GM23248 (cell line): ENCODE measurements around the gene SYT2. TPM values are rescaled to one million over a fixed set of nuclear protein-coding genes. Genes with fewer than 3 reads are reported as not detected.

Experiments used
- DNase-seq: peaks from one replicate; pipeline ENCODE4 v3.0.0-alpha.2; 2015
- H2AFZ ChIP-seq: fragments of 200-600 bp; sonication (generic); 2 replicates; pipeline ENCODE4 v1.6.1; 2016; ENCODE audit warnings: antibody characterized with exemption
- H3F3A ChIP-seq: fragments of 200-600 bp; sonication (generic); 2 replicates; pipeline ENCODE4 v1.6.1; 2016; ENCODE audit warnings: mild to moderate bottlenecking, antibody characterized with exemption, mixed run types; ENCODE audit not compliant: insufficient read depth
- H3K27ac ChIP-seq: fragments of 200-600 bp; sonication (generic); 2 replicates; pipeline ENCODE4 v1.5.1; 2016; ENCODE audit warnings: mild to moderate bottlenecking
- H3K27me3 ChIP-seq: fragments of 200-600 bp; sonication (generic); replicated peaks from 2 replicates; pipeline ENCODE4 v1.6.1; 2016; ENCODE audit warnings: mild to moderate bottlenecking; ENCODE audit not compliant: insufficient read depth
- H3K36me3 ChIP-seq: fragments of 200-600 bp; sonication (generic); 2 replicates; pipeline ENCODE4 v1.6.1; 2016; ENCODE audit warnings: low read depth, mild to moderate bottlenecking
- H3K4me1 ChIP-seq: fragments of 200-600 bp; sonication (generic); 2 replicates; pipeline ENCODE4 v1.6.1; 2016; ENCODE audit warnings: mild to moderate bottlenecking; ENCODE audit not compliant: insufficient read depth
- H3K4me2 ChIP-seq: fragments of 200-600 bp; sonication (generic); one replicate; pipeline ENCODE4 v1.6.1; 2016; ENCODE audit warnings: mild to moderate bottlenecking; ENCODE audit not compliant: unreplicated experiment
- H3K4me3 ChIP-seq: fragments of 200-600 bp; sonication (generic); 2 replicates; pipeline ENCODE4 v1.5.1; 2016; ENCODE audit warnings: mild to moderate bottlenecking
- H3K79me2 ChIP-seq: fragments of 200-600 bp; sonication (generic); 2 replicates; pipeline ENCODE4 v1.6.1; 2016; ENCODE audit warnings: mild to moderate bottlenecking; ENCODE audit not compliant: insufficient read depth
- H3K9ac ChIP-seq: fragments of 200-600 bp; sonication (generic); 2 replicates; pipeline ENCODE4 v1.6.1; 2016; ENCODE audit warnings: mild to moderate bottlenecking
- H3K9me2 ChIP-seq: fragments of 200-600 bp; sonication (generic); 2 replicates; pipeline ENCODE4 v1.6.1; 2016; ENCODE audit warnings: mixed run types, mild to moderate bottlenecking, moderate library complexity; ENCODE audit not compliant: insufficient read depth
- H3K9me3 ChIP-seq: fragments of 200-600 bp; sonication (generic); one replicate; pipeline ENCODE4 v1.6.1; 2017; ENCODE audit warnings: low read depth
- H4K20me1 ChIP-seq: fragments of 200-600 bp; sonication (generic); 2 replicates; pipeline ENCODE4 v1.6.0; 2016; ENCODE audit not compliant: insufficient read depth
- EZH2 ChIP-seq: fragments of 200-600 bp; sonication (generic); IDR thresholded peaks from 2 replicates; pipeline ENCODE4 v1.6.1; 2018; ENCODE audit warnings: antibody characterized with exemption, mild to moderate bottlenecking; ENCODE audit not compliant: insufficient read depth, poor library complexity, severe bottlenecking
- EZH2phosphoT487 ChIP-seq: fragments of 200-600 bp; sonication (generic); IDR thresholded peaks from 2 replicates; pipeline ENCODE4 v1.6.1; 2018; ENCODE audit warnings: antibody characterized with exemption, moderate library complexity, mild to moderate bottlenecking, low read depth; ENCODE audit not compliant: insufficient read depth
- WGBS, 2 experiments: methylation state at CpG; one replicate each; pipeline ENCODE4 v1.1.6; 2015 to 2017; ENCODE audit warnings: low lambda C conversion rate in 2 of 2, low coverage in 1 of 2; ENCODE audit errors: missing lambda C conversion rate in 2 of 2; 5-methylcytosine and 5-hydroxymethylcytosine counted together
- in situ Hi-C: fragments of 300-500 bp; cut with MboI; formaldehyde crosslinking; loops from 2 replicates; pipeline ENCODE4 v1.15.0; 2020
- polyA plus RNA-seq: library from polyadenylated mRNA; unstranded; fragments of >200 nt; fragmentation: Nextera tagmentation; extraction: Ambion mirVana; gene quantifications from 2 replicates; pipeline ENCODE4 v1.2.1, GENCODE V29; 2016
- total RNA-seq: library from RNA; depleted of rRNA; stranded (reverse); fragments of >200 nt; shearing (Covaris generic); gene quantifications from 2 replicates; pipeline ENCODE4 v1.2.3, GENCODE V29; 2014

Gene SYT2
- total and polyA plus RNA-seq, 2 experiments from 2014 or later = 0.05 TPM; not detected in 1

DNA sequence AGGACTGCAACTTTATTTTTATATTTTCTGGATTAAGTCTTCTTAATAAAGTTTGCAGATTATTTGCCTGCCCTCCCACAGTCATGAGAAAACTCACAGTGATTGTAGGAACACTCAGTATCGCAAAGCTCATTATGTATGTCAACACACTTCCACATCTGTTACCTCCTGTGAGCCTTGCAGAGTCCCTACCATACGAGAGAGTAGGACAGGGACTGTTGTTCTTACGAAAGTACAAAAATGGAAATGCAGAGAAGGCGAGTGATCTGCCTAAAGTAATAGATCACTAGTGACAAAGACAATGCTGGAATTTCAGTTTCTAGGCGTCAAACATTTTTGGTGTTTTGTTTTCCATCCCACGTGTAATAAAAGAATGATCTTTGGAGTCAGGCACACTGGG lies 131.7 kb downstream of the SYT2 start:
- H3K36me3 ChIP-seq = no peaks in the 10 kb centered on the region
- no peak overlapping the region for H3K9ac ChIP-seq
- 37 to 51% methylated on average over 6 of the region's 6 CpGs for WGBS, 2 experiments
- H3K27me3 ChIP-seq = no peaks in the 10 kb centered on the region
- H3K4me2 ChIP-seq = peak overlapping the region; percentile 68
- in situ Hi-C loops = no loop called here
- DNase-seq = peak; percentile 20
- H3K4me1 ChIP-seq = peaks cover 59% of the 10 kb centered on the region
- H3K4me3 ChIP-seq = no peak overlapping the region
- no peaks in the 10 kb centered on the region for H4K20me1 ChIP-seq
- no peak overlapping the region for H2AFZ ChIP-seq
- peaks cover 62% of the 10 kb centered on the region for H3F3A ChIP-seq
- no peaks in the 10 kb centered on the region for H3K9me2 ChIP-seq
- H3K79me2 ChIP-seq = no peaks in the 10 kb centered on the region
- H3K27ac ChIP-seq = peak overlapping the region; percentile 77
- no peaks in the 10 kb centered on the region for H3K9me3 ChIP-seq
- TF ChIP-seq EZH2 (no peak), EZH2phosphoT487 (no peak)

DNA sequence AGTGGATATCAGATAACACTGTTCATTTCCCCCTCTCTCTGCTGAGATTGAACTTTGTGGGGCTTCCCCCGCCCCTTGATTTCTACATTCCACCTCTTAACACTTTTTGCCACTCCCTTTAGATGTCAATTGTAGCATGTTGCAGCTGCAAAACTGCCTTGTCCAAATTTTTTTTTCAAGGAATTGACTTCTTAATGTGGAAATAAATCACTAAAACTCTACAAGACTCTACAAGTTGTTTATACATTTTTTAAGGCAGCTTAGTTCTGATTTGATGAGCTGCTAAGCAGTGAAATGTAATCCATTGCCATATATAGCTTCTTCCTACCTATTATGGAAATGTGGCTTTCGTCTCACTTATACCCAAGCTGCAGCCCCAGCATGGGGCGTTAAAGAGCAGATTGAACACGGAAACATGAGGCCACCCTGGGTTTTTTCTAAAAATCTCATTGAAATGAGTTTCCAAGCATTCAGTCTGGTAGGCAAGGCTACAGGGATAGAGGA lies 132.2 kb downstream of the SYT2 start:
- Histone ChIP-seq H3K27ac (peak overlapping the region; percentile 77), H3K9me2 (no peaks in the 10 kb centered on the region), H3K27me3 (no peaks in the 10 kb centered on the region), H2AFZ (no peak overlapping the region), H3K36me3 (no peaks in the 10 kb centered on the region), H3K4me1 (peaks cover 59% of the 10 kb centered on the region), H3F3A (peaks cover 62% of the 10 kb centered on the region), H3K9ac (no peak overlapping the region), H3K9me3 (no peaks in the 10 kb centered on the region), H3K4me3 (no peak overlapping the region), H4K20me1 (no peaks in the 10 kb centered on the region), H3K4me2 (peak overlapping the region; percentile 68), H3K79me2 (no peaks in the 10 kb centered on the region)
- 37 to 42% methylated on average over 4 of the region's 4 CpGs for WGBS, 2 experiments
- TF ChIP-seq EZH2 = no peak
- TF ChIP-seq EZH2phosphoT487 = no peak
- DNase-seq = no peak
- in situ Hi-C loops = no loop called here

DNA sequence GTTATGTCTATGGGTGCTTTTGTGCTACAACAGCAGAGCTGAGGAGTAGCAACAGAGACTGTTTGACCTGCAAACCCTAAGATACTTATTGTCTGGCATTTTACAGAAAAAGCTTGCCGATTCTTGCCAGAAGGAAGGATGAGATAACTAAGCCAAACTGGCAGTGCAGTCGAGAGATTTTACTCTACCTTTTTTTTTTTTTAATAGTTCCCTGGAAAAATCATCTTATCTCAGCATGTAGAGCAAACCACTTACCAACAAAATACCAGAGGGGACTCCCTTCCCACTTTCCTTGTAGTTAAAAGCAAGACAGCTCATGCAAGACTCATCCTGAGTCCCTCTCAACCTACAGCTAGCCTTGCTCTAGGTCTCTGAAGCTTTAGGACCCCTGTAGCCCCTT lies 132.9 kb downstream of the SYT2 start:
- DNase-seq = peak; percentile 57
- Histone ChIP-seq H3K36me3 (no peaks in the 10 kb centered on the region), H3K4me3 (peak overlapping the region; percentile 33; the same call in 1 of the 2 replicates), H3K9ac (no peak overlapping the region), H3K9me3 (no peaks in the 10 kb centered on the region), H3K9me2 (no peaks in the 10 kb centered on the region), H4K20me1 (no peaks in the 10 kb centered on the region), H2AFZ (no peak overlapping the region), H3K27ac (peak overlapping the region; percentile 77), H3F3A (peaks cover 62% of the 10 kb centered on the region), H3K79me2 (no peaks in the 10 kb centered on the region), H3K4me2 (peak overlapping the region; percentile 68), H3K27me3 (no peaks in the 10 kb centered on the region), H3K4me1 (peaks cover 59% of the 10 kb centered on the region)
- TF ChIP-seq EZH2 (no peak), EZH2phosphoT487 (no peak)
- 2 to 4% methylated on average over 2 of the region's 2 CpGs for WGBS, 2 experiments
- in situ Hi-C loops = no loop called here

DNA sequence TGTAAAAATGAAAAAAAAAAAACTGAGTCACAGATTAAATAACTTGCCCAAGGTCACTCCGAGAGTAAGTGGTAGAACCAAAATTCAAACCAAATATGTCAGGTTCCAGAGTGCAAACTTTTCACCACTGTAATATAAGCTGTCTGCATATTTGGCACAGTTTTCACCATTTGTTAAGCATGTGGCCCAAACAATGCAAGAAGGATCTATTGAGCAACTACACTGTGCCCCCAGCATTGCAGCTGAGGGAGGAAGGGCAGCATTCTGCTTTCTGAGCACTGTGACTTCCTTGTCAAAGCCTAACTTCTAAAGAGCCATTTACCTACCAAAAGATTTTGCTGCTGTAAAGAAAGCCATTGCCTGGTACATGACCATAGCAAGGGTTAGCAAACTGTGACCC lies 133.4 kb downstream of the SYT2 start:
- WGBS, 2 experiments = 10 to 17% methylated on average over 1 of the region's 1 CpG
- H3K4me1 ChIP-seq = peaks cover 59% of the 10 kb centered on the region

More for the DNA sequence above, 133.4 kb downstream of the SYT2 start:
- no peak overlapping the region for H2AFZ ChIP-seq
- H3K9ac ChIP-seq = no peak overlapping the region; the same call in none of the 2 replicates
- no peaks in the 10 kb centered on the region for H3K9me3 ChIP-seq
- H3K36me3 ChIP-seq = no peaks in the 10 kb centered on the region
- DNase-seq = peak; percentile 81
- no peaks in the 10 kb centered on the region for H3K27me3 ChIP-seq
- peaks cover 62% of the 10 kb centered on the region for H3F3A ChIP-seq
- in situ Hi-C loops = no loop called here
- no peaks in the 10 kb centered on the region for H3K9me2 ChIP-seq
- H4K20me1 ChIP-seq = no peaks in the 10 kb centered on the region
- peak overlapping the region; percentile 33 for H3K4me3 ChIP-seq
- H3K4me2 ChIP-seq = peak overlapping the region; percentile 68
- no peaks in the 10 kb centered on the region for H3K79me2 ChIP-seq
- peak overlapping the region; percentile 77 for H3K27ac ChIP-seq
- TF ChIP-seq EZH2 = no peak
